ENCODE results near the gene TTC16.

GRCh38 chr9:127726871-127727270 is 11.0 kb downstream of the TTC16 start:
- TF ChIP-seq, protein P1, sequence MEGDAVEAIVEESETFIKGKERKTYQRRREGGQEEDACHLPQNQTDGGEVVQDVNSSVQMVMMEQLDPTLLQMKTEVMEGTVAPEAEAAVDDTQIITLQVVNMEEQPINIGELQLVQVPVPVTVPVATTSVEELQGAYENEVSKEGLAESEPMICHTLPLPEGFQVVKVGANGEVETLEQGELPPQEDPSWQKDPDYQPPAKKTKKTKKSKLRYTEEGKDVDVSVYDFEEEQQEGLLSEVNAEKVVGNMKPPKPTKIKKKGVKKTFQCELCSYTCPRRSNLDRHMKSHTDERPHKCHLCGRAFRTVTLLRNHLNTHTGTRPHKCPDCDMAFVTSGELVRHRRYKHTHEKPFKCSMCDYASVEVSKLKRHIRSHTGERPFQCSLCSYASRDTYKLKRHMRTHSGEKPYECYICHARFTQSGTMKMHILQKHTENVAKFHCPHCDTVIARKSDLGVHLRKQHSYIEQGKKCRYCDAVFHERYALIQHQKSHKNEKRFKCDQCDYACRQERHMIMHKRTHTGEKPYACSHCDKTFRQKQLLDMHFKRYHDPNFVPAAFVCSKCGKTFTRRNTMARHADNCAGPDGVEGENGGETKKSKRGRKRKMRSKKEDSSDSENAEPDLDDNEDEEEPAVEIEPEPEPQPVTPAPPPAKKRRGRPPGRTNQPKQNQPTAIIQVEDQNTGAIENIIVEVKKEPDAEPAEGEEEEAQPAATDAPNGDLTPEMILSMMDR (IDR thresholded peaks at IDR 0.05), result no peak
- no peak for TF ChIP-seq EZH2 (IDR thresholded peaks at IDR 0.05; ENCODE audit: borderline replicate concordance, insufficient read depth, low read depth, low read length, poor library complexity, severe bottlenecking)
